Coronary artery (tissue), 2 donors: Measurements from ENCODE around the gene EXOC3.

Experiments used
- DNase-seq: peaks from one replicate; pipeline ENCODE4 v3.0.0-alpha.2; 2017; ENCODE audit warnings: low spot score
- H3K27ac ChIP-seq, 2 donors: fragments of 200-600 bp; sonication (generic); one replicate each; pipeline ENCODE4 v1.5.1; 2016 to 2019
- H3K4me3 ChIP-seq: fragments of 200-600 bp; sonication (generic); 2 replicates; pipeline ENCODE4 v1.5.1; 2016; ENCODE audit warnings: mild to moderate bottlenecking, moderate library complexity
- TF ChIP-seq, protein P1 (sequence below): fragments of 200-600 bp; sonication (generic); IDR thresholded peaks from one replicate; pipeline ENCODE4 v1.5.1; 2019; ENCODE audit warnings: antibody characterized with exemption

EXOC3 gene

DNA sequence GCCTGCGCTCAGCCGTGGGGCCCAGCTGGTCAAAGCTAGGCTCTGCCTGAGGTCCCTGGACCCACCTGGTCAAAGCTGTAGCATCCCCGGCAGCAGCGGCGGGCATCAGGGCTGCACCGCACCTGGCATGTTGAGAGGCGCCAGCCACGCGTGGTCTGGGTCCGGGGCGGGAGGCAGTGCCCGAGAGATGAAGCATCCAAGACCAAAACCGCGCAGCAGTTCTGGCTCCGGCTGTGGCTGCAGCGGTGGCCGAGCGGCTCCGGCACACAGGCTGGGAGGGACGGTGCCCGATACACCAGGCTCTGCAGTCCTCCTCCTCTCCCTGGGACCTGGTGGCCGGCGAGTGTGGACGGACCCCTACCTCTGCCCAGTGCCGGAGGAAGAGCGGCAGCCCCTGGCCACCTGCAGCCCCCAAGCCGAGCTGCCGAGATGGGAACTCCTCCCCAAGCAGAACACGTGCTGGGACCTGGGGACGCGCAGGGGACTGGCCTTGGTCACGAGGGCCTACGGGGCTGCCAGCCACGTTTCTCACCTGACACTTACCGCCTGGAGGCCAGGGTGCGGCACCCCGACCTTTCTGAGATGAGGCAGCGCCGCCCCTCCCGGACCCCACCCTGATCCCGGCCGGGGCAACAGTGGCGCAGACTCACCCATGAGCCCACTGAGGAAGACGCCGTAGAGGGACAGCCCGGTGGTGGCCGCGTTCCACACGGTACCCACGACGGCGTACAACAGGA is 48.3 kb downstream of the EXOC3 start:
- H3K27ac ChIP-seq, result no peak overlapping the region
- TF ChIP-seq, protein P1, sequence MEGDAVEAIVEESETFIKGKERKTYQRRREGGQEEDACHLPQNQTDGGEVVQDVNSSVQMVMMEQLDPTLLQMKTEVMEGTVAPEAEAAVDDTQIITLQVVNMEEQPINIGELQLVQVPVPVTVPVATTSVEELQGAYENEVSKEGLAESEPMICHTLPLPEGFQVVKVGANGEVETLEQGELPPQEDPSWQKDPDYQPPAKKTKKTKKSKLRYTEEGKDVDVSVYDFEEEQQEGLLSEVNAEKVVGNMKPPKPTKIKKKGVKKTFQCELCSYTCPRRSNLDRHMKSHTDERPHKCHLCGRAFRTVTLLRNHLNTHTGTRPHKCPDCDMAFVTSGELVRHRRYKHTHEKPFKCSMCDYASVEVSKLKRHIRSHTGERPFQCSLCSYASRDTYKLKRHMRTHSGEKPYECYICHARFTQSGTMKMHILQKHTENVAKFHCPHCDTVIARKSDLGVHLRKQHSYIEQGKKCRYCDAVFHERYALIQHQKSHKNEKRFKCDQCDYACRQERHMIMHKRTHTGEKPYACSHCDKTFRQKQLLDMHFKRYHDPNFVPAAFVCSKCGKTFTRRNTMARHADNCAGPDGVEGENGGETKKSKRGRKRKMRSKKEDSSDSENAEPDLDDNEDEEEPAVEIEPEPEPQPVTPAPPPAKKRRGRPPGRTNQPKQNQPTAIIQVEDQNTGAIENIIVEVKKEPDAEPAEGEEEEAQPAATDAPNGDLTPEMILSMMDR, result no peak
- DNase-seq, result no peak
- H3K4me3 ChIP-seq, result no peak overlapping the region

DNA sequence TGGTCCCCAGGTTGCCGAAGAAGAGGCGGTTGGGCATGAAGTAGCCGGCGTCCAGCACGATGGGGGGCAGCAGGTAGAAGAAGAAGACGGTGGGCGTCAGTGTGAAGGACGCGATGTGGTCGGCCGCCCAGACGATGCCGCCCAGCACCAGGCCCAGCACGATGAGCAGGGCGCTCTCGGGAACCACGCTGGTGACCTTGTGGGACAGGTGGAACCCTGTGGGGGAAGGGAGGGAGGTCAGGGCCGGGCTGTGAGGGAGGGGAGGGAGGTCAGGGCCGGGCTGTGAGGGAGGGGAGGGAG is 48.8 kb downstream of the EXOC3 start:
- Histone ChIP-seq H3K4me3 (no peak overlapping the region), H3K27ac (no peak overlapping the region)
- TF ChIP-seq, protein P1, result no peak
- DNase-seq, result no peak

DNA sequence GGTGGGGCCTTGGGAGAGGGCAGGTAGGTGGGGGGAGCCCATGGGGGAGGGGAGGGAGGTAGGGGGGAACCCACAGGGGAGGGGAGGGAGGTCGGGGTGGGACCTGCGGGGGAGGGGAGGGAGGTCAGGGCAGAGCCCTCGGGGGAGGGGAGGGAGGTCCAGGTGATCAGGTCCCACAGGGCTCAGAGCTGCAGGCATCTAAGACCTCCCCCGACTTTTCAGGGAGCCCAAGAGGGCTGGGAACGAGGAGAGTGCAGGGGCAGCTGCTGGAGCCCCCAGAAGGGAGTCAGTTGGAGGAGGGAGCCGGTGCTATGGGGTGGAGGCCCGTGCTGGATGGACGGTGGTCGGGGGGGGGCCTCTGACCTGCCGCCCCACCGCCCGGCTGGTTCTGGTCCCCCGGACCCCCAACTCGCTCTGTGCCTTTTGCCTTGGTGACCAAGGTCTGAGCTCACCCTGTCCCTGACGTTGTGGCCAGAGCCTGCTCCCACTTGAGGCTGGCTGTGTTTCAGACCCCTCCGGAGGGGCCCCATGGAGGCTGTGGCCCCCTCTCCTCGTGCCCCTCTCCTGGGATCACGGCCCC is 49.4 kb downstream of the EXOC3 start:
- Histone ChIP-seq H3K4me3 (no peak overlapping the region), H3K27ac (no peak overlapping the region)
- TF ChIP-seq, protein P1, result no peak
- no peak for DNase-seq

DNA sequence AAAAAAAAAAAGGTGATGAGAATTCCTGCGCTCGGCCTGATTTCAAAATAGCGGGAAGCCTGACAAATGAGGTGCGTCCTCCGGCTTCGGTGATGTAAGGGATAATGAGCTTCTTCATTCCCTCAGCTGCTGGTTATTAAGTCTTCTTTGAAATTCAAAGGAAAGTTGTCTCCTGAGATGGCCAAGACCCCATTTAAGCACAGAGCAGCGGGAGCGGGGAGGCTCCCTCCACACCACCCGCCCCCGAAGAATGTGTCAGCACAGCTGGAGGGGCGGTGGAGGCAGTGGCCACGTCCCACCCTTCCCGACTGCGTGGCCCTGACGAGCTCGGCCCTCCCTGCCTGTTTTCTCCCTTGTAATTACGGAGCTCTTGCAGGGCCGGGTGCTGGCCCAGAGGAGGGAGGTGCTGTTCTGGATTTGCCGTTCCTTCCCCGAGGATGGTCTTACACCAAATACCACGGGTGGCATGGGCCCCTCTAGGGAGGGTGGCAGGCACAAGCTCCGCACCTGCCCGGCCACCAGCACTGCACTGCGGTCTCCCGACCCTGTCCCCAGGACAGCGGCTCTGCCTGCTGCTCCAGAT is 50.2 kb downstream of the EXOC3 start:
- H3K4me3 ChIP-seq, result no peak overlapping the region
- no peak for DNase-seq
- no peak overlapping the region for H3K27ac ChIP-seq
- TF ChIP-seq, protein P1, result no peak

DNA sequence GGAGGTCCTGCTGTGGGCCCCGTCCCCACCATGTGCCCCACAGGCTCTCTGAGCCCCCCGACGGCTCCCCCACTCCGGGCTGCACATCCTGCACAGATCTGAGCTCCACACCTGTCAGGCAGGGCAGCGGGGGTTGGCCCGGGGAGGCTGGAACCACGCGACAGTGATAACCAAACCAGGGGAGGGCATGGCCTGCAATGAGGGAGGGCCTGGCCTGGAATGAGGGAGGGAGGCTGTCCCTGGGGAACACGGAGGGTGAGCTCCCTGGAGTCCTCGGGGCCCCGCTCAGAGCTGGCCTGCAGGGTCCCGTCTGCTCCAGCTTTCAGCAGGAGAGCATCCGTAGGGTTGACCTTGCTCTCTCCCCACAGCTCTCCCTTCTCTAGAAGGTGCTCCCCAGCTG is 50.8 kb downstream of the EXOC3 start:
- TF ChIP-seq, protein P1, result no peak
- no peak for DNase-seq

DNA sequence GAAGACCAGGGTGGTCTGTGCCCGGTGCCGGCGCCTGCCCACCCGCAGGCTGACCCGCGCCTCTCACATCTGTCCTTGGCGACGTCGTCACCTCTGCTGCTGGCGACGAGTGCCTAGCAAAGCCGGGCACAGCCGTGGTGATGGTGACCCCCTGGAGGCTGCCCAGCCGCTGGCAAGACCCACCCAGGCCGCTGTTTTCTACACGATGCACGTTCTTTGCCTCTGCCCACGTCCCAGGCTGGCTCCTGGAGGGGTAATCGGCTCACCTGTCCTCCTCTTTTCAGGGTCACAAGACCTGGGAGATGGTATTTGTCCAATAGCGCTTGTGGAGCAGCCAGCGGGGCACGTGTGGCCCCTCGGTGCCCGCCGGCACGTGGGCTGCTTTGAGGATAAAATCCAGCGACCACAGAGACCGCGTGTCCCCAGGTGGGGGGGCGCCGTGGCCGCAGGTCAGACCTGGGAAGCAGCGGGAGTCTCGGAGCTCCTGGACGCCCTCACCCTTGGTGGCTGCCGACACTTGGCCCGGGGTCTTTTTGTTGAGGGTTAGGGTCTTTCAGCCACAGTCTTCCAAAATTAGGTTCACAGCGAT is 51.8 kb downstream of the EXOC3 start:
- no peak for DNase-seq
- no peak overlapping the region for H3K4me3 ChIP-seq
- no peak overlapping the region for H3K27ac ChIP-seq
- TF ChIP-seq, protein P1, result no peak

More for the DNA sequence above, 50.8 kb downstream of the EXOC3 start:
- Histone ChIP-seq H3K4me3 (no peak overlapping the region), H3K27ac (no peak overlapping the region)
